Left ventricle myocardium inferior (tissue), 1 donor: ENCODE results near the gene IGF1R. TPM values are rescaled to one million over a fixed set of nuclear protein-coding genes. Genes with fewer than 3 reads are reported as not detected.

Source experiments
- DNase-seq: peaks from one replicate; pipeline ENCODE4 v3.0.0-alpha.2; 2020
- H3K27ac ChIP-seq: fragments of 200-600 bp; replicated peaks from 2 replicates; pipeline ENCODE4 v1.8.0; 2021
- H3K27me3 ChIP-seq: fragments of 200-600 bp; 2 replicates; pipeline ENCODE4 v1.8.0; 2021; ENCODE audit warnings: low read depth
- H3K36me3 ChIP-seq: fragments of 200-600 bp; 2 replicates; pipeline ENCODE4 v1.8.0; 2021
- H3K4me1 ChIP-seq: fragments of 200-600 bp; 2 replicates; pipeline ENCODE4 v1.8.0; 2021
- H3K4me3 ChIP-seq: fragments of 200-600 bp; 2 replicates; pipeline ENCODE4 v1.8.0; 2021; ENCODE audit warnings: mild to moderate bottlenecking, moderate library complexity
- H3K9me3 ChIP-seq: fragments of 200-600 bp; replicated peaks from 2 replicates; pipeline ENCODE4 v1.8.0; 2021
- intact Hi-C: fragments of 100-400 bp; cut with micrococcal nuclease; formaldehyde crosslinking; loops from one replicate; pipeline ENCODE4 v1.11.0; 2022
- total RNA-seq: library from RNA; stranded (reverse); fragmentation: NEBNext Ultra II Directional; extraction: Animal tissue kit (Norgen Biotek cat#: 25700); gene quantifications from one replicate; pipeline ENCODE4 v1.2.1, GENCODE V29; 2021
- TF ChIP-seq, protein P1 (sequence below): fragments of 200-600 bp; IDR thresholded peaks from 2 replicates; pipeline ENCODE4 v1.8.0; 2021; ENCODE audit warnings: antibody characterized with exemption, mild to moderate bottlenecking, borderline replicate concordance
- donor health status: DM: no; HTN: yes; CAD: no; lungs with severe emphysema.

IGF1R gene
- total RNA-seq, 1 donor from 2014 or later, result 37.2 TPM

GRCh38 chr15:98812716-98813446 lies 164.5 kb downstream of the IGF1R start:
- H3K36me3 ChIP-seq, result no peaks in the 10 kb centered on the region
- H3K4me3 ChIP-seq, result no peak overlapping the region
- TF ChIP-seq, protein P1, sequence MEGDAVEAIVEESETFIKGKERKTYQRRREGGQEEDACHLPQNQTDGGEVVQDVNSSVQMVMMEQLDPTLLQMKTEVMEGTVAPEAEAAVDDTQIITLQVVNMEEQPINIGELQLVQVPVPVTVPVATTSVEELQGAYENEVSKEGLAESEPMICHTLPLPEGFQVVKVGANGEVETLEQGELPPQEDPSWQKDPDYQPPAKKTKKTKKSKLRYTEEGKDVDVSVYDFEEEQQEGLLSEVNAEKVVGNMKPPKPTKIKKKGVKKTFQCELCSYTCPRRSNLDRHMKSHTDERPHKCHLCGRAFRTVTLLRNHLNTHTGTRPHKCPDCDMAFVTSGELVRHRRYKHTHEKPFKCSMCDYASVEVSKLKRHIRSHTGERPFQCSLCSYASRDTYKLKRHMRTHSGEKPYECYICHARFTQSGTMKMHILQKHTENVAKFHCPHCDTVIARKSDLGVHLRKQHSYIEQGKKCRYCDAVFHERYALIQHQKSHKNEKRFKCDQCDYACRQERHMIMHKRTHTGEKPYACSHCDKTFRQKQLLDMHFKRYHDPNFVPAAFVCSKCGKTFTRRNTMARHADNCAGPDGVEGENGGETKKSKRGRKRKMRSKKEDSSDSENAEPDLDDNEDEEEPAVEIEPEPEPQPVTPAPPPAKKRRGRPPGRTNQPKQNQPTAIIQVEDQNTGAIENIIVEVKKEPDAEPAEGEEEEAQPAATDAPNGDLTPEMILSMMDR, result no peak
- no peaks in the 10 kb centered on the region for H3K27me3 ChIP-seq
- intact Hi-C loops, result no loop called here
- H3K9me3 ChIP-seq, result no peaks in the 10 kb centered on the region
- peaks cover 39% of the 10 kb centered on the region for H3K4me1 ChIP-seq
- DNase-seq, result no peak
- no peak overlapping the region for H3K27ac ChIP-seq

GRCh38 chr15:98813951-98814350 lies 165.6 kb downstream of the IGF1R start:
- DNase-seq, result no peak
- intact Hi-C loops, result no loop called here
- TF ChIP-seq, protein P1, result no peak
- Histone ChIP-seq H3K27ac (no peak overlapping the region), H3K9me3 (no peaks in the 10 kb centered on the region), H3K4me1 (peaks cover 29% of the 10 kb centered on the region), H3K27me3 (no peaks in the 10 kb centered on the region), H3K36me3 (no peaks in the 10 kb centered on the region), H3K4me3 (no peak overlapping the region)

DNA sequence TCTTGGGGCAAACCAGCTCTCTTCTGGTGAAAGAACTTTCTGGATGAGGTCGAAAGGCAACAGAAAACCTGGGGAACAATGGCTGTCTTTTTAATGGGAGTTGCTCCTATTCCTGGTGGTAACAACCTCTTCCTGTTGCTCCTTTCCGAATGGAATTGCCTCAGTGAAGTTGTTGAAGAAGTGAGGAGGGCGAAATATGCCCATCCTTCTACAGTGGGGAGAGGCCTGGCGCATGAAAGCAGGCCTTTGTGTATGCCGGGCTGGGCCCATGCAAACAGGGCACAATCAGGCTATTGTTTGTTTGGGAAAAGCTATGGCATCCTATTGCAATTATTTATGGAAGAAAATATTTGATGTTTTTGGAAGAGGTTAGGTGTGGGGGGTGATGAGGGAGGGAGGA lies 166.9 kb downstream of the IGF1R start:
- intact Hi-C loops, result no loop called here
- no peaks in the 10 kb centered on the region for H3K36me3 ChIP-seq
- H3K4me3 ChIP-seq, result no peak overlapping the region
- H3K4me1 ChIP-seq, result peaks cover 16% of the 10 kb centered on the region
- no peak overlapping the region for H3K27ac ChIP-seq
- H3K27me3 ChIP-seq, result no peaks in the 10 kb centered on the region
- TF ChIP-seq, protein P1, result no peak
- DNase-seq, result no peak
- no peaks in the 10 kb centered on the region for H3K9me3 ChIP-seq

GRCh38 chr15:98817745-98818144 lies 169.4 kb downstream of the IGF1R start:
- Histone ChIP-seq H3K4me1 (peaks cover 7% of the 10 kb centered on the region), H3K27ac (no peak overlapping the region), H3K27me3 (no peaks in the 10 kb centered on the region), H3K36me3 (no peaks in the 10 kb centered on the region), H3K9me3 (no peaks in the 10 kb centered on the region), H3K4me3 (no peak overlapping the region)
- TF ChIP-seq, protein P1, result no peak
- no peak for DNase-seq
- intact Hi-C loops, result no loop called here

GRCh38 chr15:98823012-98823458 lies 174.7 kb downstream of the IGF1R start:
- intact Hi-C loops, result no loop called here
- Histone ChIP-seq H3K27ac (no peak overlapping the region), H3K9me3 (peaks cover 32% of the 10 kb centered on the region), H3K27me3 (no peaks in the 10 kb centered on the region), H3K4me3 (no peak overlapping the region), H3K36me3 (no peaks in the 10 kb centered on the region), H3K4me1 (peaks cover 24% of the 10 kb centered on the region)
- TF ChIP-seq, protein P1, result no peak
- no peak for DNase-seq
